HepG2 (cell line): Measurements from ENCODE around the gene HPD. TPM values are rescaled to one million over a fixed set of nuclear protein-coding genes. Genes with fewer than 3 reads are reported as not detected.

Source experiments
- ARID5B ChIP-seq: IDR thresholded peaks from 2 replicates; pipeline ENCODE4 v1.4.0; 2020; ENCODE audit warnings: mild to moderate bottlenecking, missing genetic modification reagents
- BORCS8-MEF2B ChIP-seq: sonication (generic); formaldehyde crosslinking; IDR thresholded peaks from 2 replicates; pipeline ENCODE4 v1.8.0; 2022; ENCODE audit warnings: mild to moderate bottlenecking, missing genetic modification reagents
- HIVEP1 ChIP-seq: sonication (generic); formaldehyde crosslinking; IDR thresholded peaks from 2 replicates; pipeline ENCODE4 v1.4.0; 2020; ENCODE audit warnings: mild to moderate bottlenecking, missing genetic modification reagents
- HOXA5 ChIP-seq: sonication (generic); formaldehyde crosslinking; IDR thresholded peaks from 2 replicates; pipeline ENCODE4 v1.4.0; 2020; ENCODE audit warnings: missing genetic modification reagents
- KDM4B ChIP-seq: sonication (generic); formaldehyde crosslinking; IDR thresholded peaks from 2 replicates; pipeline ENCODE4 v1.4.0; 2020; ENCODE audit warnings: missing genetic modification reagents
- NR1H2 ChIP-seq: sonication (generic); formaldehyde crosslinking; IDR thresholded peaks from 2 replicates; pipeline ENCODE4 v1.8.1; 2022; ENCODE audit warnings: low read depth, missing genetic modification reagents, borderline replicate concordance
- PHF21A ChIP-seq: sonication (generic); formaldehyde crosslinking; IDR thresholded peaks from 2 replicates; pipeline ENCODE4 v1.5.0; 2020; ENCODE audit warnings: mild to moderate bottlenecking, missing genetic modification reagents
- POLR2AphosphoS2 ChIP-seq: IDR thresholded peaks from 2 replicates; pipeline ENCODE4 v1.6.1; 2011; ENCODE audit warnings: low read depth, low read length, improper control_type of control experiment
- SOX6 ChIP-seq, 2 experiments: fragments of 450-650 bp in 1 of 2; sonication (generic) in 1 of 2; formaldehyde crosslinking in 1 of 2; IDR thresholded peaks; 2 replicates each; pipeline versions ENCODE4 v1.4.0 to v1.6.1; 2017 to 2020; ENCODE audit warnings: antibody characterized with exemption in 1 of 2, mild to moderate bottlenecking in 1 of 2, missing genetic modification reagents in 1 of 2
- ZNF318 ChIP-seq: sonication (generic); formaldehyde crosslinking; IDR thresholded peaks from 2 replicates; pipeline ENCODE4 v1.4.0; 2020; ENCODE audit warnings: mild to moderate bottlenecking, missing genetic modification reagents
- ZNF33A ChIP-seq: sonication (generic); formaldehyde crosslinking; IDR thresholded peaks from 2 replicates; pipeline ENCODE4 v1.5.1; 2020; ENCODE audit warnings: missing genetic modification reagents, mild to moderate bottlenecking, moderate library complexity, borderline replicate concordance
- ZNF569 ChIP-seq: sonication (generic); formaldehyde crosslinking; IDR thresholded peaks from 2 replicates; pipeline ENCODE4 v1.5.0; 2020; ENCODE audit warnings: mild to moderate bottlenecking, missing genetic modification reagents, moderate library complexity, borderline replicate concordance
- ZNF792 ChIP-seq: IDR thresholded peaks from 2 replicates; pipeline ENCODE4 v1.6.1; 2016
- ZNF839 ChIP-seq: sonication (generic); formaldehyde crosslinking; IDR thresholded peaks from 2 replicates; pipeline ENCODE4 v1.4.0; 2020; ENCODE audit warnings: missing genetic modification reagents, mild to moderate bottlenecking, borderline replicate concordance
- polyA plus RNA-seq, 8 experiments: library from polyadenylated mRNA; depleted of rRNA in 3 of 8; stranded (reverse) in 7 of 8; unstranded in 1 of 8; fragments of >200 nt; fragmentation: Illumina TruSeq in 4 of 8; extraction: Trizol in 4 of 8; gene quantifications; 2 replicates each; pipeline versions ENCODE4 v1.2.1 to v1.2.3, GENCODE V29; 2011 to 2016; ENCODE audit warnings: low read depth in 4 of 8, missing spikeins in 1 of 8, mixed read lengths in 1 of 8; ENCODE audit not compliant: insufficient read depth in 1 of 8
- total RNA-seq, 5 experiments: library from RNA; depleted of rRNA; stranded (reverse); fragments of >200 nt; fragmentation: Illumina TruSeq; extraction: Trizol; gene quantifications; 2 replicates each; pipeline ENCODE4 v1.2.3, GENCODE V29; 2016; ENCODE audit warnings: low read depth in 1 of 5
- TF ChIP-seq, protein P1 (sequence below): IDR thresholded peaks from 2 replicates; pipeline ENCODE4 v1.6.1; 2016; ENCODE audit warnings: control low read depth

HPD gene
- total and polyA plus RNA-seq, 2 of the 13 experiments (the other 11 are each of a cell fraction or from before 2014, with no cell fraction given) = 120 to 195 TPM

- TF ChIP-seq ZNF318 (CRISPR knock-in tag) = no peak
- no peak for TF ChIP-seq SOX6 (IDR thresholded peaks at IDR 0.05)
- TF ChIP-seq SOX6 (CRISPR knock-in tag; IDR thresholded peaks at IDR 0.05) = peak; percentile 65
- peak; percentile 78 for TF ChIP-seq ZNF792 (CRISPR knock-in tag)
- no peak; the same call in 1 of the 2 replicates for TF ChIP-seq KDM4B (CRISPR knock-in tag)
- peak; percentile 87 for TF ChIP-seq HIVEP1 (CRISPR knock-in tag)
- no peak for TF ChIP-seq ZNF33A (CRISPR knock-in tag)
- no peak for TF ChIP-seq ZNF839
- 0 out of 2 replicates have a peak, but pooled peaks have one; percentile 68 for TF ChIP-seq POLR2AphosphoS2
- 0 out of 2 replicates have a peak, but pooled peaks have one; percentile 36 for TF ChIP-seq HOXA5 (CRISPR knock-in tag)
- TF ChIP-seq PHF21A (CRISPR knock-in tag) = peak; percentile 79
- peak; percentile 20; the same call in 1 of the 2 replicates for TF ChIP-seq BORCS8-MEF2B (CRISPR knock-in tag)
- peak; percentile 73 for TF ChIP-seq ARID5B (CRISPR knock-in tag)
- TF ChIP-seq ZNF569 (CRISPR knock-in tag) = no peak
- TF ChIP-seq, protein P1, sequence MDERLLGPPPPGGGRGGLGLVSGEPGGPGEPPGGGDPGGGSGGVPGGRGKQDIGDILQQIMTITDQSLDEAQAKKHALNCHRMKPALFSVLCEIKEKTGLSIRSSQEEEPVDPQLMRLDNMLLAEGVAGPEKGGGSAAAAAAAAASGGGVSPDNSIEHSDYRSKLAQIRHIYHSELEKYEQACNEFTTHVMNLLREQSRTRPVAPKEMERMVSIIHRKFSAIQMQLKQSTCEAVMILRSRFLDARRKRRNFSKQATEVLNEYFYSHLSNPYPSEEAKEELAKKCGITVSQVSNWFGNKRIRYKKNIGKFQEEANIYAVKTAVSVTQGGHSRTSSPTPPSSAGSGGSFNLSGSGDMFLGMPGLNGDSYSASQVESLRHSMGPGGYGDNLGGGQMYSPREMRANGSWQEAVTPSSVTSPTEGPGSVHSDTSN (CRISPR knock-in tag) = no peak
- no peak for TF ChIP-seq NR1H2
These were observed 61.6 kb downstream of the HPD start (continued) for GRCh38 chr12:121796855-121797751.
